Measurements from ENCODE around the gene DDX42.
"Not testable (repeated sequence)": the region's sequence is repeated elsewhere in the genome, so short reads cannot be mapped to it uniquely, and the experiment has no call there.

DDX42 gene

GRCh38 chr17:63866625-63867024, 92.7 kb downstream of the DDX42 start:
- DNase-seq (ENCODE audit: low read depth in 4 of 4, low spot score in 1 of 4) = not testable (repeated sequence)
